Kidney epithelial cell (primary cell): ENCODE measurements around the gene MPDZ. TPM values are rescaled to one million over a fixed set of nuclear protein-coding genes. Genes with fewer than 3 reads are reported as not detected.

Source experiments
- DNase-seq: peaks from one replicate; pipeline ENCODE4 v3.0.0-alpha.2; 2010; ENCODE audit warnings: low read depth
- H3K27me3 ChIP-seq: 2 replicates; pipeline ENCODE4 v1.6.0; 2011; ENCODE audit warnings: low read length; ENCODE audit not compliant: control insufficient read depth, insufficient read depth
- H3K36me3 ChIP-seq: 2 replicates; pipeline ENCODE4 v1.5.1; 2011; ENCODE audit warnings: low read length; ENCODE audit not compliant: control insufficient read depth, insufficient read depth
- H3K4me3 ChIP-seq: 2 replicates; pipeline ENCODE4 v1.5.1; 2011; ENCODE audit warnings: low read depth, mild to moderate bottlenecking, control low read depth, low read length
- CTCF ChIP-seq: IDR thresholded peaks from 2 replicates; pipeline ENCODE4 v1.5.1; 2011; ENCODE audit warnings: mild to moderate bottlenecking, moderate library complexity, low read length, control low read depth, inconsistent platforms; ENCODE audit not compliant: insufficient read depth, poor library complexity, severe bottlenecking
- total RNA-seq: library from RNA; depleted of rRNA; stranded (reverse); fragments of >200 nt; gene quantifications from 2 replicates; pipeline ENCODE4 v1.2.3, GENCODE V29; 2015

The MPDZ gene
- total RNA-seq, 1 donor from 2014 or later, result 17.3 TPM

GRCh38 chr9:13282998-13283397, 3.5 kb upstream of the MPDZ start:
- no peak for TF ChIP-seq CTCF
- Histone ChIP-seq H3K27me3 (no peaks in the 10 kb centered on the region), H3K4me3 (no peak overlapping the region), H3K36me3 (no peaks in the 10 kb centered on the region)
- no peak for DNase-seq

GRCh38 chr9:13281356-13282016, 2.0 kb upstream of the MPDZ start:
- TF ChIP-seq CTCF, result no peak
- no peaks in the 10 kb centered on the region for H3K36me3 ChIP-seq
- H3K27me3 ChIP-seq, result no peaks in the 10 kb centered on the region
- no peak for DNase-seq
- no peak overlapping the region for H3K4me3 ChIP-seq

- Histone ChIP-seq H3K36me3 (no peaks in the 10 kb centered on the region), H3K4me3 (peak overlapping the region; percentile 71), H3K27me3 (no peaks in the 10 kb centered on the region)
- peak; percentile 27 for TF ChIP-seq CTCF
- DNase-seq, result no peak
These were observed 885 bp downstream of the MPDZ start for GRCh38 chr9:13278368-13279246.

- DNase-seq, result no peak
- H3K36me3 ChIP-seq, result no peaks in the 10 kb centered on the region
- H3K4me3 ChIP-seq, result peak overlapping the region; percentile 71
- no peak for TF ChIP-seq CTCF
- no peaks in the 10 kb centered on the region for H3K27me3 ChIP-seq
These were observed 1.5 kb downstream of the MPDZ start for GRCh38 chr9:13278023-13278367.

GRCh38 chr9:13274886-13275641, 4.4 kb downstream of the MPDZ start:
- no peak for TF ChIP-seq CTCF
- Histone ChIP-seq H3K36me3 (no peaks in the 10 kb centered on the region), H3K27me3 (no peaks in the 10 kb centered on the region), H3K4me3 (no peak overlapping the region)
- DNase-seq, result no peak
